HepG2 (cell line): ENCODE measurements around the gene PEX5. TPM values are rescaled to one million over a fixed set of nuclear protein-coding genes. Genes with fewer than 3 reads are reported as not detected.

Experiments
- ATAC-seq: fragments of 200-7000 bp; cut with Tn5 transposase; 3 replicates; pipeline ENCODE4 v1.9.1; 2020; ENCODE audit warnings: mild to moderate bottlenecking, moderate library complexity
- BruUV-seq: library from RNA; stranded (reverse); fragments of 400-500 nt; replicated peaks from 2 replicates; lab custom pipeline; 2021; lab: Mats Ljungman, UMichigan
- CTCF ChIA-PET: fragments of 300-600 bp; formaldehyde crosslinking; extraction: SDS; loops from one replicate; lab custom pipeline; 2021; ENCODE audit warnings: low total read pairs, inconsistent platforms, low intra/inter-chr PET ratio; lab: Yijun Ruan, JAX
- POLR2A ChIA-PET: fragments of 350-600 bp; sonication (Branson Sonifier 250); formaldehyde crosslinking; loops from one replicate; lab custom pipeline; 2020; ENCODE audit warnings: antibody characterized with exemption, inconsistent platforms; lab: Yijun Ruan, JAX
- DNase-seq: peaks from one replicate; pipeline ENCODE4 v3.0.0-alpha.2; 2015; ENCODE audit warnings: low spot score
- FAIRE-seq: peaks from 3 replicates; lab custom pipeline; 2011; peaks lifted over from hg19 to GRCh38; lab: Jason Lieb, UNC
- H2AFZ ChIP-seq: one replicate; pipeline ENCODE4 v1.6.1; 2011; ENCODE audit warnings: low read length, inconsistent platforms
- H3K27ac ChIP-seq: fragments of 300-600 bp; 3 replicates; pipeline ENCODE4 v1.8.0; 2011; ENCODE audit warnings: mixed run types, mild to moderate bottlenecking, mixed read lengths, low read length, inconsistent platforms; ENCODE audit not compliant: insufficient read depth; ENCODE audit errors: extremely low read length
- H3K27me3 ChIP-seq, 2 experiments: fragments of 200-600 bp in 1 of 2; 2 replicates in 1 of 2; 3 replicates in 1 of 2; pipeline versions ENCODE4 v1.6.0 to v1.8.0; 2011; ENCODE audit warnings: low read length in 2 of 2, mild to moderate bottlenecking in 2 of 2, moderate library complexity in 2 of 2, inconsistent platforms in 1 of 2; ENCODE audit not compliant: insufficient read depth in 2 of 2, control insufficient read depth in 1 of 2
- H3K36me3 ChIP-seq, 2 experiments: fragments of 200-600 bp in 1 of 2; replicated peaks in 1 of 2; 2 replicates in 1 of 2; 3 replicates in 1 of 2; pipeline versions ENCODE4 v1.5.1 to v1.8.0; 2011; ENCODE audit warnings: low read length in 2 of 2, inconsistent platforms in 1 of 2; ENCODE audit not compliant: insufficient read depth in 2 of 2, control insufficient read depth in 1 of 2
- H3K4me1 ChIP-seq: 2 replicates; pipeline ENCODE4 v1.5.1; 2012; ENCODE audit warnings: low read length, inconsistent platforms; ENCODE audit not compliant: insufficient read depth
- H3K4me2 ChIP-seq: 2 replicates; pipeline ENCODE4 v1.6.0; 2011; ENCODE audit warnings: low read depth, low read length, inconsistent platforms
- H3K4me3 ChIP-seq, 3 experiments: fragments of 200-600 bp in 1 of 3; sonication (generic), shearing (Covaris generic) in 1 of 3; replicated peaks in 1 of 3; 2 replicates each; pipeline ENCODE4 v1.5.1; 2011 to 2016; ENCODE audit warnings: low read length in 3 of 3, inconsistent platforms in 2 of 3, low read depth in 2 of 3, mild to moderate bottlenecking in 2 of 3, control low read depth in 1 of 3, mixed read lengths in 1 of 3; ENCODE audit not compliant: insufficient read depth in 1 of 3
- H3K79me2 ChIP-seq: one replicate; pipeline ENCODE4 v1.6.1; 2011; ENCODE audit warnings: low read length, inconsistent platforms; ENCODE audit not compliant: insufficient read depth
- H3K9ac ChIP-seq: 2 replicates; pipeline ENCODE4 v1.6.0; 2011; ENCODE audit warnings: mild to moderate bottlenecking, low read depth, low read length, inconsistent platforms; ENCODE audit not compliant: insufficient read depth
- H3K9me3 ChIP-seq: 2 replicates; pipeline ENCODE4 v1.5.1; 2012; ENCODE audit warnings: mild to moderate bottlenecking, low read length
- H4K20me1 ChIP-seq: 2 replicates; pipeline ENCODE4 v1.6.0; 2011; ENCODE audit warnings: inconsistent platforms, mild to moderate bottlenecking, low read length, moderate library complexity; ENCODE audit not compliant: insufficient read depth
- HBP1 ChIP-seq: IDR thresholded peaks from 2 replicates; pipeline ENCODE4 v1.6.1; 2016; ENCODE audit warnings: low read depth, control low read depth
- HINFP ChIP-seq: sonication (generic); formaldehyde crosslinking; IDR thresholded peaks from 2 replicates; pipeline ENCODE4 v1.4.0; 2020; ENCODE audit warnings: low read depth, mild to moderate bottlenecking, missing genetic modification reagents
- HNRNPUL1 ChIP-seq: fragments of 200-400 bp; formaldehyde crosslinking; IDR thresholded peaks from 2 replicates; pipeline ENCODE4 v1.6.1; 2017; ENCODE audit warnings: low read depth, mild to moderate bottlenecking, low read length, moderate library complexity
- HOXA9 ChIP-seq: sonication (generic); formaldehyde crosslinking; IDR thresholded peaks from 2 replicates; pipeline ENCODE4 v1.8.1; 2022; ENCODE audit warnings: missing genetic modification reagents, mild to moderate bottlenecking, moderate library complexity, borderline replicate concordance
- NAIF1 ChIP-seq: sonication (generic); formaldehyde crosslinking; IDR thresholded peaks from 2 replicates; pipeline ENCODE4 v1.5.0; 2020; ENCODE audit warnings: mild to moderate bottlenecking, missing genetic modification reagents, borderline replicate concordance
- NR2C2 ChIP-seq: sonication (generic); formaldehyde crosslinking; IDR thresholded peaks from 2 replicates; pipeline ENCODE4 v1.4.0; 2020; ENCODE audit warnings: missing genetic modification reagents, mild to moderate bottlenecking, moderate library complexity, borderline replicate concordance
- RBFOX2 ChIP-seq: fragments of 200-400 bp; formaldehyde crosslinking; IDR thresholded peaks from 2 replicates; pipeline ENCODE4 v1.6.1; 2017; ENCODE audit warnings: low read depth, mild to moderate bottlenecking, low read length
- TBX2 ChIP-seq: sonication (generic); formaldehyde crosslinking; IDR thresholded peaks from 2 replicates; pipeline ENCODE4 v1.5.0; 2020; ENCODE audit warnings: missing genetic modification reagents, mild to moderate bottlenecking, borderline replicate concordance
- TCF7 ChIP-seq: sonication (generic); IDR thresholded peaks from 2 replicates; pipeline ENCODE4 v1.6.1; 2016; ENCODE audit warnings: antibody characterized with exemption, low read depth
- ZBTB37 ChIP-seq: sonication (generic); formaldehyde crosslinking; IDR thresholded peaks from 2 replicates; pipeline ENCODE4 v1.4.0; 2020; ENCODE audit warnings: mild to moderate bottlenecking, missing genetic modification reagents
- ZNF530 ChIP-seq: sonication (generic); formaldehyde crosslinking; IDR thresholded peaks from 2 replicates; pipeline ENCODE4 v1.5.0; 2020; ENCODE audit warnings: low read depth, mild to moderate bottlenecking, missing genetic modification reagents
- ZNF639 ChIP-seq: conservative IDR thresholded peaks from 2 replicates; pipeline ENCODE4 v1.6.1; 2018; ENCODE audit warnings: missing genetic modification reagents
- ZNF670 ChIP-seq: sonication (generic); formaldehyde crosslinking; IDR thresholded peaks from 2 replicates; pipeline ENCODE4 v1.8.0; 2022; ENCODE audit warnings: mild to moderate bottlenecking, missing genetic modification reagents, borderline replicate concordance
- ZNF747 ChIP-seq: sonication (generic); formaldehyde crosslinking; IDR thresholded peaks from 2 replicates; pipeline ENCODE4 v1.8.1; 2023; ENCODE audit warnings: missing genetic modification reagents, mild to moderate bottlenecking, borderline replicate concordance
- ZNF850 ChIP-seq: sonication (generic); formaldehyde crosslinking; conservative IDR thresholded peaks from 2 replicates; pipeline ENCODE4 v1.9.0; 2021; ENCODE audit warnings: mild to moderate bottlenecking, missing genetic modification reagents
- ZUFSP ChIP-seq: sonication (generic); formaldehyde crosslinking; IDR thresholded peaks from 2 replicates; pipeline ENCODE4 v1.9.0; 2021; ENCODE audit warnings: missing genetic modification reagents, mild to moderate bottlenecking, borderline replicate concordance
- WGBS: methylation state at CpG from one replicate; pipeline ENCODE4 v1.1.6; 2017; ENCODE audit warnings: low lambda C conversion rate; 5-methylcytosine and 5-hydroxymethylcytosine counted together
- in situ Hi-C: cut with HindIII; loops from 2 replicates; pipeline ENCODE4 v1.10.0; 2017; ENCODE audit warnings: low pct_unique_long_range_greater_than_20kb; ENCODE audit not compliant: extremely low pct_ligation_motif_present
- intact Hi-C: fragments of 100-400 bp; cut with micrococcal nuclease; formaldehyde crosslinking; loops from one replicate; pipeline ENCODE4 v1.10.0; 2022; ENCODE audit not compliant: unreplicated experiment
- polyA plus RNA-seq, 8 experiments: library from polyadenylated mRNA; depleted of rRNA in 3 of 8; stranded (reverse) in 7 of 8; unstranded in 1 of 8; fragments of >200 nt; fragmentation: Illumina TruSeq in 4 of 8; extraction: Trizol in 4 of 8; gene quantifications; 2 replicates each; pipeline versions ENCODE4 v1.2.1 to v1.2.3, GENCODE V29; 2011 to 2016; ENCODE audit warnings: low read depth in 4 of 8, missing spikeins in 1 of 8, mixed read lengths in 1 of 8; ENCODE audit not compliant: insufficient read depth in 1 of 8
- total RNA-seq, 5 experiments: library from RNA; depleted of rRNA; stranded (reverse); fragments of >200 nt; fragmentation: Illumina TruSeq; extraction: Trizol; gene quantifications; 2 replicates each; pipeline ENCODE4 v1.2.3, GENCODE V29; 2016; ENCODE audit warnings: low read depth in 1 of 5

Gene PEX5
- total and polyA plus RNA-seq, 2 of the 13 experiments (the other 11 are each of a cell fraction or from before 2014, with no cell fraction given) = 16.4 to 29.0 TPM

- in situ Hi-C loops = no loop called here
- no peaks in the 10 kb centered on the region for H4K20me1 ChIP-seq
- POLR2A ChIA-PET = interaction anchor here (0.6 kb wide), 1 partner anchor 808 kb away, joined by 3 read pairs; no protein-coding TSS in a partner anchor
- H3K27ac ChIP-seq = no peak overlapping the region
- no peaks in the 10 kb centered on the region for H3K27me3 ChIP-seq
- H3K4me3 ChIP-seq = no peak overlapping the region
- no peak for DNase-seq
- H2AFZ ChIP-seq = no peak overlapping the region
- no TSS peak for BruUV-seq
- no peaks in the 10 kb centered on the region for H3K4me1 ChIP-seq
- H3K9me3 ChIP-seq = no peaks in the 10 kb centered on the region
- no peak for ATAC-seq
- H3K36me3 ChIP-seq = peaks cover 36 to 56% of the 10 kb centered on the region in 2 experiments; a peak in 4 of 5 replicates
- TF ChIP-seq HOXA9 (no peak), ZBTB37 (CRISPR knock-in tag) (no peak), ZNF530 (CRISPR knock-in tag) (no peak), HNRNPUL1 (no peak), ZUFSP (CRISPR knock-in tag) (no peak), HBP1 (no peak), HINFP (no peak), TCF7 (no peak), ZNF670 (CRISPR knock-in tag) (no peak), RBFOX2 (no peak), NR2C2 (CRISPR knock-in tag) (no peak), ZNF639 (CRISPR knock-in tag) (no peak), ZNF850 (CRISPR knock-in tag) (no peak), TBX2 (CRISPR knock-in tag) (no peak), ZNF747 (no peak), NAIF1 (no peak)
- no peak overlapping the region for H3K9ac ChIP-seq
- no peak overlapping the region for H3K4me2 ChIP-seq
- CTCF ChIA-PET = no interaction called here
- intact Hi-C loops = no loop called here
- no peaks in the 10 kb centered on the region for H3K79me2 ChIP-seq
- FAIRE-seq = no peak
- WGBS = 98% methylated on average over 4 of the region's 4 CpGs
Measured at GRCh38 chr12:7152818-7153217, 36.7 kb upstream of the PEX5 start.
